GM23338 (cell line): ENCODE measurements around the gene CAD. TPM values are rescaled to one million over a fixed set of nuclear protein-coding genes. Genes with fewer than 3 reads are reported as not detected.
"Not testable (repeated sequence)": the region's sequence is repeated elsewhere in the genome, so short reads cannot be mapped to it uniquely, and the experiment has no call there.

Experiments
- ATAC-seq: fragments of 200-7000 bp; cut with Tn5 transposase; 3 replicates; pipeline ENCODE4 v1.9.1; 2020
- DNase-seq: peaks from one replicate; pipeline ENCODE4 v3.0.0-alpha.2; 2015; ENCODE audit warnings: low spot score
- H2AFZ ChIP-seq: fragments of 200-600 bp; sonication (generic); 2 replicates; pipeline ENCODE4 v1.8.0; 2016; ENCODE audit warnings: antibody characterized with exemption, mild to moderate bottlenecking, moderate library complexity
- H3F3A ChIP-seq: fragments of 200-600 bp; sonication (generic); replicated peaks from 2 replicates; pipeline ENCODE4 v1.8.0; 2017; ENCODE audit warnings: antibody characterized with exemption, mixed run types, low read depth
- H3K27ac ChIP-seq: fragments of 200-600 bp; sonication (generic); 2 replicates; pipeline ENCODE4 v1.6.1; 2016; ENCODE audit warnings: low read depth
- H3K27me3 ChIP-seq: fragments of 200-600 bp; sonication (generic); 2 replicates; pipeline ENCODE4 v1.8.0; 2016; ENCODE audit warnings: mild to moderate bottlenecking, mixed run types, moderate library complexity; ENCODE audit not compliant: insufficient read depth
- H3K36me3 ChIP-seq: fragments of 200-600 bp; sonication (generic); 2 replicates; pipeline ENCODE4 v1.8.0; 2016; ENCODE audit warnings: mild to moderate bottlenecking; ENCODE audit not compliant: insufficient read depth
- H3K4me1 ChIP-seq: fragments of 200-600 bp; sonication (generic); 2 replicates; pipeline ENCODE4 v1.8.0; 2016; ENCODE audit warnings: mild to moderate bottlenecking, moderate library complexity; ENCODE audit not compliant: insufficient read depth
- H3K4me2 ChIP-seq: fragments of 200-600 bp; sonication (generic); 2 replicates; pipeline ENCODE4 v1.7.1; 2017; ENCODE audit warnings: mixed run types
- H3K4me3 ChIP-seq: fragments of 200-600 bp; sonication (generic); 2 replicates; pipeline ENCODE4 v1.6.1; 2016; ENCODE audit warnings: mixed run types
- H3K79me2 ChIP-seq: fragments of 200-600 bp; sonication (generic); replicated peaks from 2 replicates; pipeline ENCODE4 v1.8.0; 2017; ENCODE audit warnings: mild to moderate bottlenecking; ENCODE audit not compliant: insufficient read depth
- H3K9me2 ChIP-seq: fragments of 200-600 bp; sonication (generic); 2 replicates; pipeline ENCODE4 v1.8.0; 2017; ENCODE audit not compliant: insufficient read depth
- H4K20me1 ChIP-seq: fragments of 200-600 bp; sonication (generic); replicated peaks from 2 replicates; pipeline ENCODE4 v1.8.0; 2017; ENCODE audit warnings: mild to moderate bottlenecking; ENCODE audit not compliant: insufficient read depth
- H3K27ac Mint-ChIP-seq: 2 replicates; pipeline ENCODE4 v1.8.0; 2020; ENCODE audit warnings: inconsistent platforms, mild to moderate bottlenecking, moderate library complexity, mixed read lengths
- H3K27me3 Mint-ChIP-seq: 3 replicates; pipeline ENCODE4 v1.8.0; 2022; ENCODE audit warnings: low read depth, mild to moderate bottlenecking, moderate library complexity, mixed read lengths, inconsistent platforms; ENCODE audit not compliant: insufficient read depth, poor library complexity
- H3K36me3 Mint-ChIP-seq: 3 replicates; pipeline ENCODE4 v1.8.0; 2021; ENCODE audit warnings: low read depth, mild to moderate bottlenecking, inconsistent platforms, moderate library complexity, mixed read lengths
- H3K4me1 Mint-ChIP-seq: 3 replicates; pipeline ENCODE4 v1.8.0; 2020; ENCODE audit warnings: mild to moderate bottlenecking, inconsistent platforms, mixed read lengths
- H3K4me3 Mint-ChIP-seq: 3 replicates; pipeline ENCODE4 v1.8.0; 2021; ENCODE audit warnings: moderate library complexity, mild to moderate bottlenecking, inconsistent platforms, mixed read lengths
- H3K9me3 Mint-ChIP-seq: 3 replicates; pipeline ENCODE4 v1.8.0; 2020; ENCODE audit warnings: moderate library complexity, mild to moderate bottlenecking, inconsistent platforms, mixed read lengths
- CREB1 ChIP-seq: fragments of 250-450 bp; sonication (Bioruptor Pico); IDR thresholded peaks from 2 replicates; pipeline ENCODE4 v1.5.0; 2020; ENCODE audit warnings: low read depth, mild to moderate bottlenecking, moderate library complexity
- CTCF ChIP-seq, 2 experiments: fragments of 200-600 bp in 1 of 2; sonication (generic) in 1 of 2; conservative IDR thresholded peaks; 2 replicates each; pipeline versions ENCODE4 v1.5.1 to v1.6.1; 2016 to 2017; ENCODE audit warnings: antibody characterized with exemption in 2 of 2, low read depth in 2 of 2, mild to moderate bottlenecking in 2 of 2, moderate library complexity in 1 of 2
- JUNB ChIP-seq: IDR thresholded peaks from one replicate; pipeline ENCODE4 v1.6.1; 2016; ENCODE audit warnings: antibody characterized with exemption; ENCODE audit not compliant: unreplicated experiment
- REST ChIP-seq: IDR thresholded peaks from one replicate; pipeline ENCODE4 v1.6.1; 2018; ENCODE audit warnings: antibody characterized with exemption; ENCODE audit not compliant: unreplicated experiment
- polyA plus RNA-seq: library from polyadenylated mRNA; unstranded; fragments of >200 nt; fragmentation: Nextera tagmentation; extraction: Ambion mirVana; gene quantifications from 2 replicates; pipeline ENCODE4 v1.2.1, GENCODE V29; 2016
- total RNA-seq: library from RNA; depleted of rRNA; stranded (reverse); fragments of >200 nt; shearing (Covaris generic); gene quantifications from 2 replicates; pipeline ENCODE4 v1.2.3, GENCODE V29; 2014

CAD gene
- total and polyA plus RNA-seq, 2 experiments from 2014 or later: 38.1 to 147 TPM

GRCh38 chr2:27270670-27271069 is 53.5 kb downstream of the CAD start:
- H3K36me3 ChIP-seq: no peaks in the 10 kb centered on the region
- no peak for DNase-seq
- Mint-ChIP-seq H3K27me3 (no peaks in the 10 kb centered on the region), H3K9me3 (0 out of 3 replicates have a peak, but pooled peaks cover 3% of the 10 kb centered on the region), H3K36me3 (no peaks in the 10 kb centered on the region; the same call in 2 of the 3 replicates), H3K27ac (no peak overlapping the region), H3K4me3 (no peak overlapping the region), H3K4me1 (peaks cover 5% of the 10 kb centered on the region)
- H3F3A ChIP-seq: no peaks in the 10 kb centered on the region
- no peak for TF ChIP-seq JUNB
- TF ChIP-seq CREB1 (CRISPR knock-in tag): no peak
- no peak for TF ChIP-seq CTCF (conservative IDR thresholded peaks at IDR 0.05; ENCODE audit: low read depth in 2 of 2)
- H3K79me2 ChIP-seq: no peaks in the 10 kb centered on the region
- no peak overlapping the region for H2AFZ ChIP-seq
- H3K27me3 ChIP-seq: peaks cover 22% of the 10 kb centered on the region
- H3K9me2 ChIP-seq: no peaks in the 10 kb centered on the region
- no peak overlapping the region for H3K27ac ChIP-seq
- H3K4me1 ChIP-seq: no peaks in the 10 kb centered on the region
- no peak overlapping the region for H3K4me3 ChIP-seq
- no peak overlapping the region for H3K4me2 ChIP-seq
- no peaks in the 10 kb centered on the region for H4K20me1 ChIP-seq
- ATAC-seq: no peak

- Histone ChIP-seq H3K4me3 (no peak overlapping the region), H3K36me3 (no peaks in the 10 kb centered on the region), H3K79me2 (no peaks in the 10 kb centered on the region), H4K20me1 (no peaks in the 10 kb centered on the region), H3F3A (no peaks in the 10 kb centered on the region), H2AFZ (no peak overlapping the region), H3K27me3 (peaks cover 11% of the 10 kb centered on the region), H3K4me2 (no peak overlapping the region), H3K9me2 (no peaks in the 10 kb centered on the region), H3K4me1 (no peaks in the 10 kb centered on the region), H3K27ac (no peak overlapping the region)
- 0 out of 3 replicates have a peak, but pooled peaks cover 3% of the 10 kb centered on the region for H3K9me3 Mint-ChIP-seq
- H3K27me3 Mint-ChIP-seq: no peaks in the 10 kb centered on the region
- no peaks in the 10 kb centered on the region; the same call in 2 of the 3 replicates for H3K36me3 Mint-ChIP-seq
- TF ChIP-seq REST: no peak
- peaks cover 5% of the 10 kb centered on the region for H3K4me1 Mint-ChIP-seq
- no peak overlapping the region for H3K27ac Mint-ChIP-seq
- DNase-seq (no peak), ATAC-seq (no peak)
- H3K4me3 Mint-ChIP-seq: no peak overlapping the region
Observed at GRCh38 chr2:27271631-27272340, 54.6 kb downstream of the CAD start.

- not testable (repeated sequence) for H3K4me3 ChIP-seq, DNase-seq, H3K27ac Mint-ChIP-seq, H4K20me1 ChIP-seq, H3K36me3 Mint-ChIP-seq, H3K4me1 ChIP-seq, H3K79me2 ChIP-seq, H3K4me3 Mint-ChIP-seq, H3K27me3 ChIP-seq, H2AFZ ChIP-seq, H3K4me2 ChIP-seq, H3K9me2 ChIP-seq, ATAC-seq, H3K27ac ChIP-seq, H3K9me3 Mint-ChIP-seq, H3K36me3 ChIP-seq, H3K4me1 Mint-ChIP-seq, H3K27me3 Mint-ChIP-seq, H3F3A ChIP-seq
Observed at GRCh38 chr2:27272537-27273522, 55.7 kb downstream of the CAD start.
